HG02678 (cell line): Measurements from ENCODE around the gene IKZF1.

ENCODE experiments used
- ATAC-seq: cut with Tn5 transposase; IDR thresholded peaks from one replicate; pipeline ENCODE4 v1.9.1; 2021; ENCODE audit warnings: mild to moderate bottlenecking, moderate library complexity; ENCODE audit not compliant: unreplicated experiment

The IKZF1 gene

DNA sequence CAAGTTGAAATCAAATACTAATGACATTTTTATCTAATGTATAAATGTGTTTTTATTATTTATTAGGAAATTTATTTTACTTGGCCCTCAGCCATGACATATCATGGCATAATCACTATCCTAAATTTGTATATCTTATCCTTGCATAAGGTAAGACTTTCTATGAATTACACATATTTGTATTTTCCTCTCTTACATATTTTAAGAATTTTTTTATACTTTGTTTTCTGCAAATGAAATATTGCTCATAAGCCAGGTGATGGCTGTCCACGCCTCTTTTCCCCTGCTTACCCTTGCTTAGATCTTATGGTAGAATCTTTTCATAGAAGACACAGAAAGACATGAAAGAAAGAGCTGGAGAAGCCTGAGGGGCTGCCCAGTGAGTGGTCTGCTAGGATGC is 48.2 kb downstream of the IKZF1 start:
- no peak for ATAC-seq

DNA sequence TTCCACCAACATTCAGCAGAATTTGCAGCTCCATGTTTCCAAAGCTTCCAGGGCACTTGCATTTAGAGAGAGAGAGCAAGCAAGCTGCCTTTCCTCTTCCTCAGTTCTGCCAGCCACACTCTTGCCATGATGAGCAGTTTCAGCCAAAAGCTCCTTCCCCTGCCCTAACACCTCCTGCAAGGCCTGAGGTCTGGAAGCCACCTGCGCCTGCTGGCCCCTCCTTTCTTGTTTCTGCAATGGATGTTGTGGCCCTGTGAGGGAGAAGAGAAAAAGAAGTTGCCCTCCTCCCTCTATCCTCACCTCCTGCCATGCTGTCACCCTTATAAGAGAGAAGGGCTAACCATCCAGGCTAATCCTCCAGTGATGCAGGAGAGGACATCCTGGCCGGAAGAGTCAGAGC is 48.7 kb downstream of the IKZF1 start:
- ATAC-seq = no peak

DNA sequence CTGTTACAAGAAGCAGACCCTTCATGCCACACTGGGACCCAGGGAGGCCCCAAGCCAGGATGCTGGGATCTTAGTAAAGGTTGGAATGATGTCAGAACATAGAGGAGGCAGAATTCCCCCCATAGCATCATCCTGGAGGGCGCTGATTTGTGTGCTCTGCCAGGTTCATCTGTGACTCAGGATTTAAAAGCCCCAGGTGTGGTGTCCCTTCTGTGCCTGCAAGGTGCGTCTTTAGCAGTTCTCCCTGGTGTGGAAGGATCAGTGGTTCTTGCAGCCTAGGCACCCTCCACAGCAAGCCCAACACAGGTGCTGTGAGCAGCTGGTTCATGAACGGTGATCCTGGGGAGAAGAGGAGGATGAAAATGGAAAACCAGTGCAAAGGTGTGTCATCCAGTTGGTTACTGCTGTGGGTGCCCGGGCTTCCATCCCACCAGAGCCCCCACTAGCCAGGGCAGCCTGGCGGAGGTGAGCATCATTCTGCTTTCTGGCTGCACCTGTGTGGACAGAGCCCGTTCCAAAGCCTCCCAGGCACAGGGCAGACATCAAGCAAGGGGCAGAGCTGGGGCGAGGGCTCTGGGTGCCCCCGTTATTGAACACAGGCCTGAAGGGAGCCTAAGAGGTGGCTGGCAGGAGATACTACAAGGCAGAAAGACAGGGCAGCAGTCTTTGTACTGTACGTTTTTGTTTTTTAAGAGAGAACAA is 49.5 kb downstream of the IKZF1 start:
- no peak for ATAC-seq

DNA sequence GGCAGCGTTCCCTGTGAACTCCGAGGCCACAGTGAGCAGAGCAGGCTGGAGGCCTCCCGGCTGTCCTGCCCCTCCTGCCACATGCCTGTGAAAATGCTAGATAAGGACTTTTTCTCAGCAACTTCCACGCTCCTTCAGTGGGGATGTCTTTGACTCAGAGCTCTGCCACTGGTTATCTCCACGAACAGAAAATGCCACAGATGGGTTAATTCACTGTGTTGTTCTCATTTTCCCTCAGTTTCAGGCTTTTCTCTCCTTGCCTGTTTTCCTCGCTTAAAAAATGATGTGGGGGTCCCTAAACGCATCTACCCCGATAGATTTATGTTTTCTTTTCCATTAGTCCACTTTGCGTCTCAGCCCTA is 51.3 kb downstream of the IKZF1 start:
- ATAC-seq = no peak

DNA sequence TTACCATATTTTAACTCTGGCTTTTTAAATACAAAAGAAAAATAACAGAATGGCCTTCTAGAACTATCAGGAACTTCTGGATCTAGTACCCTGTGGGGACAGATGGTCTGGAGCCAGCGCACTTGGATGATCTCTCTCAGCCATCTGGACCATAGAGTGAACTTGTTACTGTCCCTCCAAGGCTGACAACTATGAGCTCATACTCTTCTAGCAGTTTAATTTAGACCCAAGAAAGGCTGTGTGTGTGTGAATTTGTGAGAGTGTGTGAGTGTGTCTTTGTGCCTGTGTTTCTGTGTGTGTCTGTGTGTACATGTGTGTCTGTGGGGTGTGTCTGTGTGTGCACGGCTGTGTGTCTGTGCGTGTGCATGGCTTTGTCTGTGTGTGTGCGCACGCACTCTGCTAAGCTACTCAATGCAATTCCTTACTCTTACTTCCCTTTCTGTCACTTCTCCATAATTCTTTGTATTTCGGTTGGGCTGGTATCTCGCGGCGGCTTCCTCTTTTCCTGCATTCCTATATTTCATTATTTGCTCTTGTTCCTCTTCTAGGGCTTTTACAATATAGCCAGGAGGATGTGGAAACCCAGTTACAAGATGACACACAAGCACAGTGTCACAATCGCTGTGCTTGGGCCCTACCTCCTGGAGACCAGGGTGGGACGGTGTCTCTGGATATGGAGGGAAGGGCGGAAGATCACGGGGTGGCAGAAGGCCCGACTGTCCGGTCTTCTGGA is 51.9 kb downstream of the IKZF1 start:
- no peak for ATAC-seq

DNA sequence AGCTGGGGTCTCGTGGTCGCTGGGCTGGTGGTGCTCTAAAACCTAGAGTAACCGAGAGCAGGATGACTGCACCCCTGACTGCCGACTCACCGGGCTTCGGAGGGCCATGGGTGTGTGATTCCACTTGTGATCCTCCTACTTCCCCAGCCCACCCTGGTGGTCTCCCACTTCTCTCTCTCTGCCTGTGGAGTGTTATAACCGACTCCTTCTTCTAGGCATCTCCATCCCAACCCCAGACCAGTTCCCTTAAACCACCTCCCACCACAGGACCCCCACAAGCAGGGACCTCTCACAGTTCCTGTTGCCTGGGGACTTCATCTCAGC is 52.4 kb downstream of the IKZF1 start:
- ATAC-seq = no peak

DNA sequence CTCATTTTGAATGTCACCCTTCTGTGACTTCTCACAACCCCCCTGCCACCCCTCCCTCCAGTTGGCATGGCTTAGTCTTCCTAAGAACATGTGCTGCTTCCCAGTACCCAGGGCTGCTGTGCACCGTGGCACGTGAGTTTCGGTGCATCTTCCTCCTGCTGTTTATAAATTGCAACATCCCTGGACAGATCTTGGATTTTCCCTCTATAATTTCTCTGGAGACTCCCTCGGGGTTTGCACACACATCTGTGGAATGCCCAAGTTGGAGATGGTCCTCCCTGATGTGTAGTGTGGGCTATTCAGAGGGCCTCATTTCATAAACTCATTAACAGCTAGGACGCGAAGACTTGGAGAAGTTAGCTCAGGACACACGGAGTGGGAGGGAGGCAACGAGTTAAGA is 52.9 kb downstream of the IKZF1 start:
- ATAC-seq = no peak

DNA sequence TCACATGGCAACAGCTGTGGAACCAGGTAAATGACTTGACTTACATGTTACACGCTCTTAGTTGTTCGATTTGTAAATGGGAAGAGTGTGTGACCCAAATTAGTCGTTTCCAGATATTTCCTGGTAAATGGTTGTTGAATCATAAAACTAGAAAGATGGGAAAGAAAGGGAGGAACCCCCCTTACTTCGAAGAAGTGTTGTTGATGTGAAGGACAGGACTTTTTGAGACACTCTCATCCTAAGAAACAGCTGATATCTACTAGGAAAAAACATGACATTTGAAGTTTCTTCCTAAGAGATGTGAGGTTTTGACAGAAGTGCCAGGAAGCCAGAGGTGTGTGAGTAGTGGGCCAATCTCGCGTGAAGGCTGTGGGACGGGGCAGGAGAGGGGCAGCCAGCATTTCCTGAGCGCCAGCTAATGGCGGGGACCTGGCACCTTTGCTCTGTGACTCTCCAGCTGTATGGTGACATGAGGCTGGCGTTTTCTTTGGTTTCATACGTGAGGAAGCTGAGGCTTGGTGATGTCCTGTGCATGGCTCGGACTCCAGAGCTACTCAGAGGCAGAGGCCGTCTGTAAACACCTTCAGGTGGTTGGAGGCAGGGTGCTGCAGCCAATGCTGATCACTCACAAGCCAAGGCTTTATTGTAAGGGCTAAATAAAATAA is 53.7 kb downstream of the IKZF1 start:
- ATAC-seq = no peak

DNA sequence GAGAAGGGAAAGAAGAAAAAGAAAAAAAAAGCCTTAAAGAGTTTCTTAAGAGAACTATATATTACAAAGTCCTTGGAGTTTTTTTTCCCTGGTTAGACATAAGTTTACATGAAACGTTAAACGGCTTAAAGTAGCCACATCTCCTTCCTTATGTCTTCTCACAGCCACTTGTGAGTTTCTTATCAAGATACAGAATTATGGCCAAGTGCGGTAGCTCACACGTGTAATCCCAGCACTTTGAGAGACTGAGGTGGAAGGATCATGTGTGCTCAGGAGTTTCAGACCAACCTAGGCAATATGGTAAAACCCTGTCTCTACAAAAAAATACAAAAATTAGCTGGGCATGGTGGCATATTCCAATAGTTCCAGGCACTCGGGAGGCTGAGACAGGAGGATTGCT is 54.3 kb downstream of the IKZF1 start:
- no peak for ATAC-seq

DNA sequence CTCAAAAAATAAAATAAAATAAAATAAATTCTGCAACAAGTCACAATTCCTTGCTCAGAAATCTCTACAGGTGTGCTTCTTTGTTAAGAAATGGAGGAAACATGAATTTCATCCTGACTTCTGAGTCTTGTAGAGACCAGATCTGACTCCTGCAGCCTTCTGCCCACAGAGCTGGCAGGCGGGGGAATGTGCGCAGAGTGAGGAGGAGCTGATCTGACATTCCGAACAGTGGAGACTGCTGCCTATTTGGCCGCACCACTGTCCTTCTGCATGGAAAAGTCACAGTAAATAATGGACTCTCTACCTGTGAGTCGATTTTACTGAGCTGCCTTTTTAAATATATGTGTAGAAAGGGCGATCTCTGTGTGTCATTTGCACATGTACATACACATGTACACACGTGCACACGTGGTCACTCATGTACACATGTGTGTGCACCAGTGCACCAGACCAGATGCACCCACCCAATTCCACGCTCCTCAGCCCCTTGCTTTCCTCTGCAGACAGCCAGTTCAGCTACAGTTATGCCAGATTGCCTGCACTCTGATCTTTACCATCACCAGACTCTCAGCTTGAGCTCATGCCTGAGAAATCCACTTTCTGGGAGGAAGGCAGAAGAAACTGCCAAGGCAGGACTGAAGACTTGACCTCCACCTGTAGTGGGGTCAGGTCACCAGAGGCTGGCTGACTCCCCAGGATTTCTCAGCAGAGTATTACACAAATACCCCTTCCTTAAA is 54.9 kb downstream of the IKZF1 start:
- no peak for ATAC-seq

DNA sequence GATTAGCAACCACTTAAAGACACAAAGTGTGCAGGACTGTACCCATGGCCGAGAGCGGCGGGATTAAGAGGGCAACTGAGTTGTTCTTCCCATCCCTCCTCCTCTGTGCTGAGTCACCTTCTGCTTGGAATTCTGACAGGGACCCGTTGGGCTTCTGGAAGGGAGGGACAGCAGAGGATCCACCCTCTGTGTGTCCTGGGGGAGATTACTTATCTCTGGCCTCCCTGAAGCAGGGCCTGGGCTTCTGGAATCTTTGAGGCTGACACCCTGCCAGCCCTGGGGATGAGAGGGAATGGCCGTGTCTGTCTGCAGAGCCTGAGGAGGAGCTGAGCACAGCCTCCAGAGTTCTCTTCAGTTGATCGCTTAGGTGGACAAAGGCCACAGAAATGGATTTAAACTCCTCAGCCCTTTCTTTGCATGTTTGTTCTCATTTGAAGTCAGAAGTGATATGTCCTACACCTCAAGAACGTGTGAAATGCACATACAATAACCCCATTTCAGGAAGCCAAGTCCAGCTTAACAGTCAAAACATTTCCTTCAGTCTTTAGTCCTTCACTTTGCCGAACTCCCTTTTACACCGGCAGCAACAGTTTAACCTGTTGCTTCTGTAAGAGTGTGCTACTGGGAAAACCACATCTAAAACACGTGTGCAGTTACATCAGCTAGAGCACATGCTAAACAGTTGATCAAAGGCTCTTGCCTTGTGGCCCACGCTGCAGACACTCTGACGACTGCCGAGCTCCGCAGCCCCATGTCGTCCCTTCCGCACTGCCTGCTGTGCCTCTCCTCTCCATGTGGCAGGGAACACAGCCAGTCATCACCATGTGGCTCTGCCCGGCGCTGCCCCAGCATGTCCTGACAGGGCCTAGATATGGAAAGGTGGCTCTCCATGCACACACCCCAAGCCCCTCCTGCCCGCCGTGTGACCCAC is 55.7 kb downstream of the IKZF1 start:
- ATAC-seq = no peak

DNA sequence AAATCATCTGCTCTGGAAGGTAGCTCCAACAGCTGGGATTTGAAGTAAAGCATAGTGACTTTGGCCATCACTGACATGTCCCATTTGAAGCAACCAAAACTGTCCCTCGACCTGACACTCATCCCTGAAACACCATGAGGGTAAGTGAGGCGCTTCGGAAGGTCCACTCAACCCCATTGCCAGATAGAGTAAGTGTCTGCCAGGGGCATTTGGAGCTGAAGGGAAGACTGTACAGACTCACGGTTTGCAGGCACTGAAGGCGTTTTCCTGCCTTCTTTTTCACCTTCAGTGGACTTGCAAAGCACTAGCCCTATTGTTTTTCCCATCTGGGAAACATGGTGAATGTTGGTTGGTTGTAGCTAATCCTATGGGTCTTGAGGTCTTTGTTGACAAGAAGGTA is 57.6 kb downstream of the IKZF1 start:
- ATAC-seq = no peak

DNA sequence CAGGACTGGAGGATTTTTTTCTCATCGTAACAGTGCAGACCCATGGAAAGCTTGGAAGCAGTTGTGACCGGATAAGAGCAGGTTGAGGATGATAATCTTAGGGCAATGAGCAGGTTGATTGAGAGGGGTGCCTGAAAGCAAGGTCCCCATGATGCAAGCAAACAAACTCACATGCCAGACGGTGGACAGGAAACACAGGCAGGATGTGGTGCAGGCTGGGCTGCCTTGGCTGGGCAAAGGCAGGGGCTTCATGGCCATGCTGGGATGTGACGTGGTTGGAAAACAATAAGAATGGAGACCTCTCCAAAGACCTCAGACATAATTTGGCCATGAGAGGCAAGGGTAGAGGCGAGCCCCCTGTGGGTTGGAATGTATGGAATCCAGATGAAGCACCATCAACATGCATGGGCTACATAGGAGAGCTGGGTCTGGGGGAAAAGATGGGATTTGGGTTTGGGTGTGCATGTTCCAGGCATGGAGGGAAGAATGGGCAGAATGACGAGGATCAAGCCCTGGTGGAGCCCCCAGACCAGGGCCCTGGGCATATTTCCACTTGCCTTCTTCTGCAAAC is 58.3 kb downstream of the IKZF1 start:
- ATAC-seq = no peak

DNA sequence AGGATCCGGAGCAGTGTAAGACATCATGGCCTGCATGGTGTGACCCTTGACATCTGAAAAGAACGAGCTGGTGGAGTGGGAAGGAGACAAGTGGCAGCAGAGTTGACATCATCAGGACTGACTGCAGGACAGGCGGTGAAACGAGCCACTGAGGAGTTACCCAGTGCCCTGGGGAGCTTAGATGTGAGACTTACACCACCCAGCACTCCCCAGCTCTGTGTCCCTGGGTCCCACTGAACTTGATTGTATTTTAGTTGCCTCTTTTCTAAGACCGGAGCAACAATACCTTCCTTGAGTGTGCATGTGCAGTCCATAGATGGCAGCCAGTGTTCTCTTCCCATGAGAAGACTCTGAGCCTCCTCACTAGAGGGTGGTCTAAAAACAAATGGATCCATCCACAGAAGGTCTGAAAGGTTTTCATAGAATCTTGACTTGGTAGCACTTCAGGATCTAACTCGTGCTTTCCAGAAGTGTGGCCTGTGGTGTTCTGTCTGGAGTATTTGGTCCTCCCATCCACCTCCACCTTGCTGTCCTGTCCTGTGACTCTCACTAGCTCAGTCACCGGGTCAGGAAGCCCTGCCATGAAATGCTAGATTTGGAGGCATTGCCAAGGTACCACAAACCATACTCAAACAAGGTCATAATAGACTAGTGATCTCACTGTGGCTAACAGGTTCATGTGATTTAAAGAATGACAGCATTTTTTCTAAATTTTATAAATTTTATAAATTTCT is 59.0 kb downstream of the IKZF1 start:
- ATAC-seq = no peak

DNA sequence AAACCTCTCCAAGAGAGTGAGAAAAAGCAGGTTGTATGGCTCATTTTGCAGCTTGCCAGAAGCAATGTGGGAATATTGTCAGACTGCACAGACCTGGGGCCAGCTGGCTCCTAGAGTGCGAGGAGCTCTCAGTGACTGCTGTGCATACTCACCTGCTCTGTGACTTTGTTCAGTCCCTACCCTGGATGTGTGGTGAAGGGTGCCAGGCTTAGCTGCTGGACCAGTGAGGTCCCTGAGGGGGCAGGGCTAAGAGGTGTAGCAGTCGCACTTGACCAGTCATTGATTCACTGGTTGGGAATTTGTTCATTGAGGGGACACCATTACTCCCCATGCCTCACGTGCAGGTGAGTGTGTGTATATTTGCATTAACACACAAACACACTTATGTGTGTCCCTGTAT is 60.1 kb downstream of the IKZF1 start:
- ATAC-seq = no peak

DNA sequence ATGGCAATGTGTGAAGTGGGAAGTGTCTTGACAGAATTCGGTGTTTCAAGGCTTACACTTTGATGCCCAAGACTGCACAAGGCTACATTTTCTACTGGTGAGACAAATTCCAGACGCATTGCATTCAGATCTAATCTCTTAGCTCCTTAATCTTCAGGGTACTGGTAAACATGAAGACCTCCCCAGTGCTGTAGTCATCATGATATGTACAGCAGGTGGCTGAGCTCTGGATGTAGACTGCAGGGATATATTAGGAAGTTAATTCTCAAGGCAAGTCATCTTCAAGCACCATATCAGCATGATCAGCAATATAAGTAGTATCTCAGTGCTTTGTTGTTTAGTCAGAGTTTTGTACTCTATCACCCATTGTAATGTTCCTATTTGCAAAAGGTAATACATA is 61.8 kb downstream of the IKZF1 start:
- ATAC-seq = no peak

DNA sequence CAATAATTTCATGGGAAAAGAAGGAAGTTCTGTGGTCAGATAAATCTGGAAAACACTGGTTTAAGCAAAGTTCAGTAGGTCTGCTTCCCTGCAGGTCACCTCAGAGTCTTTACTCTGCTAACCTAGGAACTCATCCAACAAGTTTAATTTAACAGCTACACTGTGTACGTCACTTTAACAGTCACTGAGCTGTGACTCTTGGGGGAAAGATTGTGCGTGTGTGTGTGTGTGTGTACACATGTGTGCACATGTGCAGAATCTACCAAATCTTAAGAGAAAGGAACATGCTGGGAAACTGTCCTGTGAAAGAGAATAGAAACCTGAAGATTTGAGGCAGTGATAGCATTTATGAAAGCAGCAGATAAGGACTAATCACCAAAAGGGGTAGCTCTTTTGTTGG is 62.6 kb downstream of the IKZF1 start:
- no peak for ATAC-seq

DNA sequence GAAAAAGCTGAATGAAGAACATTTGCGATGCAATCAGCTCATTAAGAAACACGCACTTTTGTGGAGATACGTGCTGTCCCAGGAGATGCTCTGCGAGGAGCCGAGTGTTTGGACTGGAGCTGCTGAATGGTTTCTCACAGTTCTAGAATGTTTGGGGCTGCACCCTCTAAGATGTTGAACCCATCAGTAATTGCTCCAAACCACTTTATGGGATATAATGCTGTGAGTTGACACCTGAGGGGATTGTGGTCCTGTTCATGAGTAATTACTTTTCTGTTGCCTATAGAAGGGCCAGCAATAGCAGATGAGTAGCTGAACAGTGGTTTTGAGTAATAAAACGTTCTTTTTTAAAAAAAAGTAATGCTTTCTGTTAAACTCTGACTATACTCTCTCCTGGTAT is 63.1 kb downstream of the IKZF1 start:
- no peak for ATAC-seq

DNA sequence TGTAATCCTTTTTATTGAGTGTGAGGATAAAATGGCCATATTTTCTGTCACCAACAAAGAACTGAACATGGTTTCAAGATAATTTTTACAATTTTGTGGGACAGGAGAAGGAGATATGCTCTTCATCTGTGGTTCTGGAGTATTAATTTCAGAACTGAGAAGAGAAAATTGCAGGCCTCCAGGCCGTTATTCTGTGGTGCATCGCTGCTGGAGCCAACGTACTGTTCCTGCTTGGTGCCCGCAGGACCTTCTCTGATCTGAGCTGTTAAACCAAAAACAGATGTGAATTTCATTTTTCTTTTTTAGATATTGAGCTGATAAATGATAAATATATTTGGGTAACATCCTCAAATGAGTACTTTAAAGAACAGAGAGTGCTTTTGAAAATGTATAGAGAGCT is 63.9 kb downstream of the IKZF1 start:
- peak; percentile 47 for ATAC-seq
